MCF 10A (cell line): ENCODE data around the gene AMY2B. TPM values are rescaled to one million over a fixed set of nuclear protein-coding genes. Genes with fewer than 3 reads are reported as not detected.
"Not testable (repeated sequence)": the region's sequence is repeated elsewhere in the genome, so short reads cannot be mapped to it uniquely, and the experiment has no call there.

Experiments
- BruUV-seq: library from RNA; stranded (reverse); fragments of 400-500 nt; replicated peaks from 2 replicates; lab custom pipeline; 2021; lab: Mats Ljungman, UMichigan
- CTCF ChIA-PET: fragments of 300-600 bp; sonication (Branson Sonifier 250); formaldehyde crosslinking; extraction: SDS; loops from one replicate; lab custom pipeline; 2021; ENCODE audit warnings: antibody characterized with exemption, inconsistent platforms; lab: Yijun Ruan, JAX
- POLR2A ChIA-PET: fragments of 300-600, 350-650 bp; sonication (Branson Sonifier 250); formaldehyde crosslinking; extraction: SDS; loops from one replicate; lab custom pipeline; 2020; ENCODE audit warnings: antibody characterized with exemption, inconsistent platforms; lab: Yijun Ruan, JAX
- DNase-seq: peaks from one replicate; pipeline ENCODE4 v3.0.0-alpha.2; 2018; ENCODE audit not compliant: unreplicated experiment
- H3K27ac Mint-ChIP-seq: one replicate; pipeline ENCODE4 v1.8.0; 2022; ENCODE audit warnings: mild to moderate bottlenecking, low read depth, mixed read lengths; ENCODE audit not compliant: unreplicated experiment
- H3K27me3 Mint-ChIP-seq: one replicate; pipeline ENCODE4 v1.8.0; 2022; ENCODE audit warnings: mixed read lengths; ENCODE audit not compliant: insufficient read depth, unreplicated experiment
- H3K36me3 Mint-ChIP-seq: one replicate; pipeline ENCODE4 v1.8.0; 2022; ENCODE audit warnings: mild to moderate bottlenecking, moderate library complexity, mixed read lengths; ENCODE audit not compliant: insufficient read depth, unreplicated experiment
- H3K4me1 Mint-ChIP-seq: one replicate; pipeline ENCODE4 v1.8.0; 2022; ENCODE audit warnings: mixed read lengths; ENCODE audit not compliant: insufficient read depth, unreplicated experiment
- H3K4me3 Mint-ChIP-seq: one replicate; pipeline ENCODE4 v1.8.0; 2022; ENCODE audit warnings: mild to moderate bottlenecking, moderate library complexity, mixed read lengths; ENCODE audit not compliant: unreplicated experiment
- H3K9me3 Mint-ChIP-seq: one replicate; pipeline ENCODE4 v1.8.0; 2022; ENCODE audit warnings: mixed read lengths; ENCODE audit not compliant: unreplicated experiment
- intact Hi-C: fragments of 100-400 bp; cut with micrococcal nuclease; formaldehyde crosslinking; loops from 2 replicates; pipeline ENCODE4 v1.14.1; 2022
- total RNA-seq: library from RNA; stranded (reverse); gene quantifications from 2 replicates; pipeline ENCODE4 v1.2.3, GENCODE V29; 2022
- TF ChIP-seq, protein P1 (sequence below): fragments of 200-600 bp; IDR thresholded peaks from one replicate; pipeline ENCODE4 v1.8.0; 2022; ENCODE audit warnings: antibody characterized with exemption, mild to moderate bottlenecking; ENCODE audit not compliant: unreplicated experiment

The AMY2B gene
- total RNA-seq, 1 experiment from 2014 or later, result 10.8 TPM

DNA sequence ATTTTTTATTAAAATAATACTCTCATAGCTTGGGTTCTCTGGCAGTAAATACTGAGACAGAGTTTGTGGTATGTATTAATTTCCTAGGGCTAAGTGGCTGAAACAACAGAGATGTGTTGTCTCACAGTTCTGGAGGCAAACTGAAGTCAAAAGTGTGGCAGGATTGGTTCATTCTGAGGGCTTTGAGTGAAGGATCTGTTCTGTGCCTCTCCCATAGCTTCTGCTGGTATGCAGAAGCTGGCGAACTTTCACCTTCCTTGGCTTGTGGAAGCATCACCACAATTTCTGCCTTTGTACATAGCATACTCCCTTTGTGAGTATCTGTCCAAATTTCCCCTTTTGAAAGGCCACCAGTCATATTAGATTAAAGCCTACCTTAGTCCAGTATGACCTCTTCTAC, 24.9 kb upstream of the AMY2B start:
- Mint-ChIP-seq H3K4me1 (peaks cover 6% of the 10 kb centered on the region), H3K9me3 (no peaks in the 10 kb centered on the region), H3K27ac (no peak overlapping the region), H3K27me3 (no peaks in the 10 kb centered on the region), H3K36me3 (peaks cover 74% of the 10 kb centered on the region), H3K4me3 (no peak overlapping the region)
- CTCF ChIA-PET, result interaction anchor here (0.6 kb wide), 1 partner anchor 440 kb away, joined by 3 read pairs; no protein-coding TSS in a partner anchor
- BruUV-seq, result no TSS peak
- POLR2A ChIA-PET, result no interaction called here
- TF ChIP-seq, protein P1, sequence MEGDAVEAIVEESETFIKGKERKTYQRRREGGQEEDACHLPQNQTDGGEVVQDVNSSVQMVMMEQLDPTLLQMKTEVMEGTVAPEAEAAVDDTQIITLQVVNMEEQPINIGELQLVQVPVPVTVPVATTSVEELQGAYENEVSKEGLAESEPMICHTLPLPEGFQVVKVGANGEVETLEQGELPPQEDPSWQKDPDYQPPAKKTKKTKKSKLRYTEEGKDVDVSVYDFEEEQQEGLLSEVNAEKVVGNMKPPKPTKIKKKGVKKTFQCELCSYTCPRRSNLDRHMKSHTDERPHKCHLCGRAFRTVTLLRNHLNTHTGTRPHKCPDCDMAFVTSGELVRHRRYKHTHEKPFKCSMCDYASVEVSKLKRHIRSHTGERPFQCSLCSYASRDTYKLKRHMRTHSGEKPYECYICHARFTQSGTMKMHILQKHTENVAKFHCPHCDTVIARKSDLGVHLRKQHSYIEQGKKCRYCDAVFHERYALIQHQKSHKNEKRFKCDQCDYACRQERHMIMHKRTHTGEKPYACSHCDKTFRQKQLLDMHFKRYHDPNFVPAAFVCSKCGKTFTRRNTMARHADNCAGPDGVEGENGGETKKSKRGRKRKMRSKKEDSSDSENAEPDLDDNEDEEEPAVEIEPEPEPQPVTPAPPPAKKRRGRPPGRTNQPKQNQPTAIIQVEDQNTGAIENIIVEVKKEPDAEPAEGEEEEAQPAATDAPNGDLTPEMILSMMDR, result no peak
- DNase-seq, result no peak
- intact Hi-C loops, result no loop called here

DNA sequence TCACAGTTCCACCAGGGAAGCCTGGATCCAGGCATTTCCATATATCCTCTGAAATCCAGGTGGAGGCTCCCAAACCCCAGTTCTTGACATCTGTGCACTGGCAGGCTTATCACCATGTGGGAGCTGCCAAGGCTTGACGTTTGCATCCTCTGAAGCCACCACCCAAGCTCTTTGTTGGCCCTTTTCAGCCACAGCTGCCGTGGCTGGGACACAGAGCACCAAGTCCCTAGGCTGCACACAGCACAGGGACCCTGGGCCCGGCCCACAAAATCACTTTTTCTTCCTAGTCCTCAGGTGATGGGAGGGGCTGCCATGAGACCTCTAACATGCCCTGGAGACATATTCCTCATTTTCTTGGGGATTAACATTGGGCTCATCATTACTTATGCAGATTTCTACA, 23.5 kb upstream of the AMY2B start:
- Mint-ChIP-seq H3K27ac (no peak overlapping the region), H3K27me3 (no peaks in the 10 kb centered on the region), H3K4me3 (no peak overlapping the region), H3K36me3 (peaks cover 81% of the 10 kb centered on the region), H3K9me3 (no peaks in the 10 kb centered on the region), H3K4me1 (no peaks in the 10 kb centered on the region)
- no peak for DNase-seq
- intact Hi-C loops, result no loop called here
- ChIA-PET CTCF (no interaction called here), POLR2A (no interaction called here)
- no TSS peak for BruUV-seq
- TF ChIP-seq, protein P1, result no peak

DNA sequence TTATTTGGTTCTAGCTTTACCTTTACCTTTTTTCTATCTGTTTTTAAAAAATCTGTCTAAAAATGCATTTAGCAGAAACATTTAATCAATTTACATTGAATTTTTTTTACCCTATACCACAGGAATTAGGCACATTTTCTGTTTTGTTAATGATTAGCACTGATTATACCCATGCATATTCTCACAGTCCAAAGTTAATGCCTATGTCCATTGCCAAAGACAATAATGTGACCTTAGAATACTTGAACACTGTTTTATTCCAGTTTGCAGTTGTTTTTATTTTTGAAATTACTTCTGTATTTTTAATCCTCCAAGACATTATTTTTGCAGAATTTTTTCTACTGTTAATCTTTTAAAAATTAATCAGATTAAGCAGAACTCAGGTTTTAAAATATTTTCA, 11.0 kb upstream of the AMY2B start:
- Mint-ChIP-seq H3K4me1 (peaks cover 22% of the 10 kb centered on the region), H3K9me3 (no peaks in the 10 kb centered on the region), H3K27ac (no peak overlapping the region), H3K27me3 (no peaks in the 10 kb centered on the region), H3K4me3 (no peak overlapping the region), H3K36me3 (peaks cover 17% of the 10 kb centered on the region)
- CTCF ChIA-PET, result no interaction called here
- BruUV-seq, result no TSS peak
- POLR2A ChIA-PET, result no interaction called here
- no peak for DNase-seq
- TF ChIP-seq, protein P1, result no peak
- intact Hi-C loops, result no loop called here

DNA sequence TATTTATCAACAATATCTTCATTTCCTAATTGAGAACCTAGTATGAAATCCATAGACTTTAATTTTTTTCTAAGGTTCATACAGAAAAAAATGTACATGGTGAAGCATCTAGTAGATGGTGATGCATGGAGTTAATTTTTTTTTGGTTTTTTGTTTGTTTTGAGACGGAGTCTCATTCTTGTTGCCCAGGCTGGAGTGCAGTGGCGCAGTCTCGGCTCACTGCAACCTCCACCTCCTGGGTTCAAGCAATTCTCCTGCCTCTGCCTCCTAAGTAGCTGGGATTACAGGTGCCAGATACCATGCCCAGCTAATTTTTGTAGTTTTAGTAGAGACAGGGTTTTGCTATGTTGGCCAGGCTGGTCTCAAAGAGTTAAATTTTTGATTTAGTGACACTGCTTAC, 10.3 kb upstream of the AMY2B start:
- H3K9me3 Mint-ChIP-seq, H3K4me3 Mint-ChIP-seq, CTCF ChIA-PET, POLR2A ChIA-PET, BruUV-seq, H3K36me3 Mint-ChIP-seq, intact Hi-C loops, H3K27me3 Mint-ChIP-seq, DNase-seq: not testable (repeated sequence)
- Mint-ChIP-seq H3K4me1 (peaks cover 16% of the 10 kb centered on the region), H3K27ac (peak overlapping the region; percentile 94)
